WERI-Rb-1 (cell line): Measurements from ENCODE around the gene TPPP2.

Source experiments
- DNase-seq: peaks from one replicate; pipeline ENCODE4 v3.0.0-alpha.2; 2020
- H3K27ac ChIP-seq: fragments of 250-450 bp; sonication (Bioruptor Pico); 2 replicates; pipeline ENCODE4 v1.5.1; 2020; ENCODE audit warnings: mild to moderate bottlenecking, moderate library complexity
- H3K27me3 ChIP-seq: fragments of 250-450 bp; sonication (Bioruptor Pico); 2 replicates; pipeline ENCODE4 v1.5.1; 2021; ENCODE audit warnings: mild to moderate bottlenecking, low read depth, moderate library complexity; ENCODE audit not compliant: insufficient read depth, severe bottlenecking
- H3K36me3 ChIP-seq: fragments of 250-450 bp; sonication (Bioruptor Pico); 2 replicates; pipeline ENCODE4 v1.5.1; 2020; ENCODE audit warnings: mild to moderate bottlenecking, moderate library complexity
- H3K4me3 ChIP-seq: 2 replicates; pipeline ENCODE4 v1.5.1; 2011; ENCODE audit warnings: low read depth, mild to moderate bottlenecking, control low read depth, low read length
- H3K9me3 ChIP-seq: fragments of 250-450 bp; sonication (Bioruptor Pico); 2 replicates; pipeline ENCODE4 v1.5.1; 2021; ENCODE audit warnings: mild to moderate bottlenecking, moderate library complexity; ENCODE audit not compliant: severe bottlenecking
- CTCF ChIP-seq: IDR thresholded peaks from 2 replicates; pipeline ENCODE4 v1.5.1; 2011; ENCODE audit warnings: low read depth, mild to moderate bottlenecking, control low read depth, inconsistent platforms, low read length

TPPP2 gene

GRCh38 chr14:20989471-20989786 is 40.6 kb upstream of the TPPP2 start:
- TF ChIP-seq CTCF, result no peak
- no peaks in the 10 kb centered on the region for H3K27me3 ChIP-seq
- H3K27ac ChIP-seq, result no peak overlapping the region
- no peak for DNase-seq
- peak overlapping the region; percentile 85 for H3K4me3 ChIP-seq
- H3K36me3 ChIP-seq, result peaks cover 33% of the 10 kb centered on the region
- peaks cover 3% of the 10 kb centered on the region for H3K9me3 ChIP-seq

- Histone ChIP-seq H3K9me3 (peaks cover 3% of the 10 kb centered on the region), H3K4me3 (peak within 1 kb of the TSS; percentile 85), H3K36me3 (peaks cover 39% of the 10 kb centered on the region), H3K27me3 (no peaks in the 10 kb centered on the region), H3K27ac (peak within 1 kb of the TSS; percentile 79)
- DNase-seq, result peak; percentile 94
- peak; percentile 64 for TF ChIP-seq CTCF
These were observed 40.0 kb upstream of the TPPP2 start, which contains the start of gene METTL17 for GRCh38 chr14:20989787-20990600. TSS of gene METTL17 (plus strand) at chr14:20989980. CDS start at chr14:20990003, 23 bp downstream.

- H3K27ac ChIP-seq, result no peak overlapping the region
- peaks cover 58% of the 10 kb centered on the region for H3K36me3 ChIP-seq
- H3K4me3 ChIP-seq, result no peak overlapping the region
- no peaks in the 10 kb centered on the region for H3K9me3 ChIP-seq
- no peaks in the 10 kb centered on the region for H3K27me3 ChIP-seq
- no peak for TF ChIP-seq CTCF
- DNase-seq, result no peak
These were observed 33.5 kb upstream of the TPPP2 start for GRCh38 chr14:20996521-20996920.

- Histone ChIP-seq H3K4me3 (no peak overlapping the region), H3K27me3 (no peaks in the 10 kb centered on the region), H3K9me3 (no peaks in the 10 kb centered on the region), H3K27ac (no peak overlapping the region), H3K36me3 (peaks cover 52% of the 10 kb centered on the region)
- TF ChIP-seq CTCF, result no peak
- DNase-seq, result no peak
These were observed 32.9 kb upstream of the TPPP2 start for GRCh38 chr14:20997115-20997514.

GRCh38 chr14:20997564-20997963 is 32.5 kb upstream of the TPPP2 start:
- no peak for TF ChIP-seq CTCF
- H3K9me3 ChIP-seq, result no peaks in the 10 kb centered on the region
- H3K36me3 ChIP-seq, result peaks cover 47% of the 10 kb centered on the region
- no peak for DNase-seq
- H3K27me3 ChIP-seq, result no peaks in the 10 kb centered on the region
- H3K27ac ChIP-seq, result no peak overlapping the region
- no peak overlapping the region for H3K4me3 ChIP-seq

GRCh38 chr14:20998139-20998538 is 31.9 kb upstream of the TPPP2 start:
- no peak for DNase-seq
- no peaks in the 10 kb centered on the region for H3K27me3 ChIP-seq
- H3K27ac ChIP-seq, result no peak overlapping the region
- no peak overlapping the region for H3K4me3 ChIP-seq
- no peak for TF ChIP-seq CTCF
- peaks cover 42% of the 10 kb centered on the region for H3K36me3 ChIP-seq
- no peaks in the 10 kb centered on the region for H3K9me3 ChIP-seq
